Neural progenitor cell (in vitro differentiated cells): Measurements from ENCODE around the gene SSR2. TPM values are rescaled to one million over a fixed set of nuclear protein-coding genes. Genes with fewer than 3 reads are reported as not detected.

ENCODE experiments used
- DNase-seq: peaks from one replicate; pipeline ENCODE4 v3.0.0-alpha.2; 2016; ENCODE audit warnings: low spot score
- H2AFZ ChIP-seq: fragments of 200-600 bp; sonication (generic); replicated peaks from 2 replicates; pipeline ENCODE4 v1.6.1; 2016; ENCODE audit warnings: antibody characterized with exemption
- H3F3A ChIP-seq: fragments of 200-600 bp; sonication (generic); 2 replicates; pipeline ENCODE4 v1.6.1; 2016; ENCODE audit warnings: antibody characterized with exemption, low read depth
- H3K27ac ChIP-seq: fragments of 200-600 bp; sonication (generic); 2 replicates; pipeline ENCODE4 v1.5.1; 2016; ENCODE audit warnings: mild to moderate bottlenecking
- H3K27me3 ChIP-seq: fragments of 200-600 bp; sonication (generic); 2 replicates; pipeline ENCODE4 v1.6.1; 2016; ENCODE audit warnings: mild to moderate bottlenecking, moderate library complexity
- H3K36me3 ChIP-seq: fragments of 200-600 bp; sonication (generic); 2 replicates; pipeline ENCODE4 v1.5.1; 2016
- H3K4me1 ChIP-seq: fragments of 200-600 bp; sonication (generic); 2 replicates; pipeline ENCODE4 v1.6.1; 2016; ENCODE audit warnings: mixed run types
- H3K4me2 ChIP-seq: fragments of 200-600 bp; sonication (generic); 2 replicates; pipeline ENCODE4 v1.6.1; 2016
- H3K4me3 ChIP-seq: fragments of 200-600 bp; sonication (generic); 2 replicates; pipeline ENCODE4 v1.5.1; 2016
- H3K79me2 ChIP-seq: fragments of 200-600 bp; sonication (generic); 2 replicates; pipeline ENCODE4 v1.6.1; 2016; ENCODE audit warnings: low read depth
- H3K9ac ChIP-seq: fragments of 200-600 bp; sonication (generic); 2 replicates; pipeline ENCODE4 v1.6.1; 2016
- H3K9me3 ChIP-seq: fragments of 200-600 bp; sonication (generic); 2 replicates; pipeline ENCODE4 v1.5.1; 2016; ENCODE audit warnings: low read depth
- H4K20me1 ChIP-seq: fragments of 200-600 bp; sonication (generic); 2 replicates; pipeline ENCODE4 v1.6.1; 2016; ENCODE audit warnings: low read depth
- H3K27ac Mint-ChIP-seq: 3 replicates; pipeline ENCODE4 v1.8.0; 2021; ENCODE audit warnings: mixed read lengths
- H3K27me3 Mint-ChIP-seq: 2 replicates; pipeline ENCODE4 v1.8.0; 2022; ENCODE audit warnings: low read depth, mild to moderate bottlenecking, inconsistent platforms, moderate library complexity, mixed read lengths; ENCODE audit not compliant: insufficient read depth
- H3K36me3 Mint-ChIP-seq: 3 replicates; pipeline ENCODE4 v1.8.0; 2021; ENCODE audit warnings: mixed read lengths
- H3K4me1 Mint-ChIP-seq: 3 replicates; pipeline ENCODE4 v1.8.0; 2021; ENCODE audit warnings: mixed read lengths
- H3K4me3 Mint-ChIP-seq: 3 replicates; pipeline ENCODE4 v1.8.0; 2021; ENCODE audit warnings: mild to moderate bottlenecking, moderate library complexity, mixed read lengths
- H3K9me3 Mint-ChIP-seq: 3 replicates; pipeline ENCODE4 v1.8.0; 2020; ENCODE audit warnings: mixed read lengths
- CTCF ChIP-seq: fragments of 200-600 bp; sonication (generic); IDR thresholded peaks from 2 replicates; pipeline ENCODE4 v1.5.1; 2017; ENCODE audit warnings: antibody characterized with exemption, mild to moderate bottlenecking
- EZH2 ChIP-seq: fragments of 200-600 bp; sonication (generic); IDR thresholded peaks from 2 replicates; pipeline ENCODE4 v1.6.1; 2017; ENCODE audit warnings: antibody characterized with exemption, mild to moderate bottlenecking, moderate library complexity
- EZH2phosphoT487 ChIP-seq: fragments of 200-600 bp; sonication (generic); IDR thresholded peaks from 2 replicates; pipeline ENCODE4 v1.6.1; 2017; ENCODE audit warnings: antibody characterized with exemption
- total RNA-seq: library from RNA; depleted of rRNA; stranded (reverse); fragments of >200 nt; gene quantifications from 2 replicates; pipeline ENCODE4 v1.2.3, GENCODE V29; 2015; ENCODE audit warnings: low replicate concordance

Gene SSR2
- total RNA-seq, 1 donor from 2014 or later = 293 TPM

GRCh38 chr1:155960081-155960745 is 60.5 kb downstream of the SSR2 start:
- Histone ChIP-seq H3K36me3 (peaks cover 1% of the 10 kb centered on the region), H3F3A (no peaks in the 10 kb centered on the region), H3K27ac (no peak overlapping the region), H3K9ac (no peak overlapping the region), H3K4me1 (no peaks in the 10 kb centered on the region), H3K9me3 (no peaks in the 10 kb centered on the region), H3K4me2 (no peak overlapping the region), H3K79me2 (peaks cover 4% of the 10 kb centered on the region), H3K4me3 (no peak overlapping the region), H2AFZ (no peak overlapping the region), H4K20me1 (peaks cover 13% of the 10 kb centered on the region), H3K27me3 (no peaks in the 10 kb centered on the region)
- TF ChIP-seq EZH2phosphoT487 = no peak
- TF ChIP-seq CTCF = no peak
- no peak for TF ChIP-seq EZH2
- Mint-ChIP-seq H3K36me3 (peaks cover 22% of the 10 kb centered on the region), H3K9me3 (no peaks in the 10 kb centered on the region), H3K27ac (no peak overlapping the region), H3K4me1 (no peaks in the 10 kb centered on the region), H3K4me3 (no peak overlapping the region), H3K27me3 (peaks cover 2% of the 10 kb centered on the region)
- no peak for DNase-seq

Other genes starting within 250 kb of the SSR2 start
- gene GON4L, start 163.7 kb downstream of the SSR2 start, total RNA-seq = 31.4 and 41.8 TPM in 2 replicates
- gene SYT11, start 161.4 kb downstream of the SSR2 start, total RNA-seq = 6.3 TPM in 2 replicates
- gene RIT1, start 109.6 kb downstream of the SSR2 start, total RNA-seq = 41.5 and 51.3 TPM in 2 replicates
- 91.5 and 91.9 TPM in 2 replicates for gene KHDC4, start 86.5 kb downstream of the SSR2 start, total RNA-seq
- not detected in 2 replicates for gene RXFP4, start 79.3 kb downstream of the SSR2 start, total RNA-seq
- 79.7 and 108 TPM in 2 replicates for gene ARHGEF2, start 42.4 kb downstream of the SSR2 start, total RNA-seq
- 43.7 and 64.9 TPM in 2 replicates for gene UBQLN4, start 32.8 kb upstream of the SSR2 start, total RNA-seq
- gene LAMTOR2, start 33.8 kb upstream of the SSR2 start, total RNA-seq = 29.4 and 50.6 TPM in 2 replicates
- 2.4 and 7.7 TPM in 2 replicates for gene RAB25, start 40.2 kb upstream of the SSR2 start, total RNA-seq
- 32.2 and 62.6 TPM in 2 replicates for gene MEX3A, start 61.5 kb upstream of the SSR2 start, total RNA-seq
- 20.5 and 35.8 TPM in 2 replicates for gene LMNA, start 93.8 kb upstream of the SSR2 start, total RNA-seq
- gene SEMA4A, start 132.6 kb upstream of the SSR2 start, total RNA-seq = 0.69 and 1.8 TPM in 2 replicates
- gene SLC25A44, start 173.2 kb upstream of the SSR2 start, total RNA-seq = 4.6 and 9.4 TPM in 2 replicates
- gene PMF1, start 192.1 kb upstream of the SSR2 start, total RNA-seq = 99.3 and 103 TPM in 2 replicates
- gene BGLAP, start 221.2 kb upstream of the SSR2 start, total RNA-seq = 0.22 and 0.40 TPM in 2 replicates
- 5.0 and 8.5 TPM in 2 replicates for gene PAQR6, start 227.1 kb upstream of the SSR2 start, total RNA-seq